NCI-H146 treated with DMSO at 0.1 percent for 48 hours (cell line): ENCODE measurements around the gene RASA4B.
A peak's percentile ranks its signal among the peaks of the same experiment; 100 is the strongest.
"Not testable (repeated sequence)": the region's sequence is repeated elsewhere in the genome, so short reads cannot be mapped to it uniquely, and the experiment has no call there.

Experiments used
- DNase-seq: peaks from one replicate; lab custom pipeline; 2025; ENCODE audit not compliant: unreplicated experiment; lab: John Stamatoyannopoulos, UW

Gene RASA4B

GRCh38 chr7:102474736-102475435 is 42.7 kb downstream of the RASA4B start:
- not testable (repeated sequence) for DNase-seq

GRCh38 chr7:102474116-102474515 is 43.5 kb downstream of the RASA4B start:
- not testable (repeated sequence) for DNase-seq

GRCh38 chr7:102473271-102473991 is 44.1 kb downstream of the RASA4B start:
- no peak for DNase-seq

GRCh38 chr7:102472126-102473041 is 45.2 kb downstream of the RASA4B start:
- no peak for DNase-seq

GRCh38 chr7:102471791-102472125 is 45.8 kb downstream of the RASA4B start:
- DNase-seq: no peak

GRCh38 chr7:102469972-102470825 is 47.4 kb downstream of the RASA4B start:
- no peak for DNase-seq

GRCh38 chr7:102469351-102469971 is 48.1 kb downstream of the RASA4B start:
- no peak for DNase-seq

GRCh38 chr7:102468478-102469350 is 48.9 kb downstream of the RASA4B start:
- no peak for DNase-seq

GRCh38 chr7:102467581-102468477 is 49.7 kb downstream of the RASA4B start:
- DNase-seq: no peak

GRCh38 chr7:102466097-102466496 is 51.5 kb downstream of the RASA4B start:
- DNase-seq: no peak

GRCh38 chr7:102464577-102465280 is 52.8 kb downstream of the RASA4B start, which contains the start of the genes ALKBH4 and LRWD1:
Gene ALKBH4 (minus strand): TSS chr7:102464863. CDS start chr7:102464836, 27 bp downstream.
Gene LRWD1 (plus strand): TSS chr7:102464984. CDS start chr7:102465081, 97 bp downstream.
- peak; percentile 73 for DNase-seq

GRCh38 chr7:102463841-102464576 is 53.6 kb downstream of the RASA4B start:
- no peak for DNase-seq

GRCh38 chr7:102460467-102460866 is 57.1 kb downstream of the RASA4B start:
- no peak for DNase-seq

GRCh38 chr7:102459221-102459844 is 58.2 kb downstream of the RASA4B start:
- DNase-seq: no peak

GRCh38 chr7:102457352-102457924 is 60.1 kb downstream of the RASA4B start:
- DNase-seq: no peak

GRCh38 chr7:102456327-102456726 is 61.2 kb downstream of the RASA4B start:
- no peak for DNase-seq
